ENCODE results near the gene INSRR.

INSRR gene

GRCh38 chr1:156858959-156859522 lies at the start of gene INSRR:
Gene INSRR, minus strand, starts transcription at chr1:156859117. Its CDS starts 496 bp downstream, at chr1:156858621.
- DNase-seq = no peak

DNA sequence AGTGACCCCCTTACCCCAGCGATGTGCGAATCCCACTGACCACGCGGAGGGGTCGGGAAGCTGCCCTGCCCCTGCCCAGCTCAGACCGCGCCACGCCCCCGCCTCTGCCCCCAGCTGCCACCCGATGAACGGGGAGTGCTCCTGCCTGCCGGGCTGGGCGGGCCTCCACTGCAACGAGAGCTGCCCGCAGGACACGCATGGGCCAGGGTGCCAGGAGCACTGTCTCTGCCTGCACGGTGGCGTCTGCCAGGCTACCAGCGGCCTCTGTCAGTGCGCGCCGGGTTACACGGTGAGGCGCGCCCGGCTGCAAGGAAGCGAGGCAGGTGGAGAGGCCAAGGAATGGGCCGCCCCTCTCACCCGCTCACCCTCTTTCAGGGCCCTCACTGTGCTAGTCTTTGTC lies 49.6 kb upstream of the INSRR start:
- no peak for DNase-seq

DNA sequence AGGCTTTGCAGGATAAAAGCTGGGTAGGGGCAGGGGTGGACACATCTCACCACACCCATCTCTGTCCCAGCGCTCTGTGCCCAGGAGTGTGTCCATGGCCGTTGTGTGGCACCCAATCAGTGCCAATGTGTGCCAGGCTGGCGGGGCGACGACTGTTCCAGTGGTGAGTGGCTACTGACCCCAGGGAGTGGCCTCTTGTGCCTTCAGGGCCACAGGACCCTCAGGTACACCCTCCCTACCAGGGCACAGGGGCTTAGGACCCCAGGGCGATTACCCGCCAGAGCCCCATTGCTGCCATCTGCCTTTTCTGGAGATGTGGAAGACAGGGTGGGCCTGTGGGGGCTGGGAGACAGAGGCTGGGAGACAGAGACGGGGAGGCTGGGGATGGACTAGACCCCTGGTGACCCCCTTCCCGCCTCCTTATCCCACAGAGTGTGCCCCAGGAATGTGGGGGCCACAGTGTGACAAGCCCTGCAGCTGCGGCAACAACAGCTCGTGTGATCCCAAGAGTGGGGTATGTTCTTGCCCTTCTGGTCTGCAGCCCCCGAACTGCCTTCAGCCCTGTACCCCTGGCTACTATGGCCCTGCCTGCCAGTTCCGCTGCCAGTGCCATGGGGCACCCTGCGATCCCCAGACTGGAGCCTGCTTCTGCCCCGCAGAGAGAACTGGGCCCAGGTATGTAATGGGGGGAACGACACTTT lies 47.4 kb upstream of the INSRR start:
- DNase-seq = no peak

DNA sequence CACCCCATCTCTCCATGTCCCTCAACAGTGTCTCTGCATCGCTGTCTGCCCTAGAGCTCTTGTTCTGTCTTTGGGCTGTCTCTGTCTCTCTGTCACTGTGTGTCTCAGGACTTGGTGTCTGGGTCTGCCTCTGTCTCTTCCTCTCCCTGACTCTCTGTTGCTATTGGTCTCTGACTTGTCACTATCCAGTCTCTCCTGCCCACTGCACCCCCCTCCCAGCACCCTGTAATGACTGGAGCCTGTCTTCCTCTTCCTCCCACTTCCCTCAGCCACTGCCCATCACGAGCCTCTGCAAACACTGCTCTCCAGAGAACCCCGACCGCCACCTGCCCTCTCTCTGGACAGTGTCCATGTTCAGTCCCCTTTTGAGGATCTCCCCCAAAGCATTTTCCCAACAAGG lies 46.7 kb upstream of the INSRR start:
- DNase-seq = no peak

- no peak for DNase-seq
Measured at GRCh38 chr1:156905176-156905575, 46.3 kb upstream of the INSRR start.

DNA sequence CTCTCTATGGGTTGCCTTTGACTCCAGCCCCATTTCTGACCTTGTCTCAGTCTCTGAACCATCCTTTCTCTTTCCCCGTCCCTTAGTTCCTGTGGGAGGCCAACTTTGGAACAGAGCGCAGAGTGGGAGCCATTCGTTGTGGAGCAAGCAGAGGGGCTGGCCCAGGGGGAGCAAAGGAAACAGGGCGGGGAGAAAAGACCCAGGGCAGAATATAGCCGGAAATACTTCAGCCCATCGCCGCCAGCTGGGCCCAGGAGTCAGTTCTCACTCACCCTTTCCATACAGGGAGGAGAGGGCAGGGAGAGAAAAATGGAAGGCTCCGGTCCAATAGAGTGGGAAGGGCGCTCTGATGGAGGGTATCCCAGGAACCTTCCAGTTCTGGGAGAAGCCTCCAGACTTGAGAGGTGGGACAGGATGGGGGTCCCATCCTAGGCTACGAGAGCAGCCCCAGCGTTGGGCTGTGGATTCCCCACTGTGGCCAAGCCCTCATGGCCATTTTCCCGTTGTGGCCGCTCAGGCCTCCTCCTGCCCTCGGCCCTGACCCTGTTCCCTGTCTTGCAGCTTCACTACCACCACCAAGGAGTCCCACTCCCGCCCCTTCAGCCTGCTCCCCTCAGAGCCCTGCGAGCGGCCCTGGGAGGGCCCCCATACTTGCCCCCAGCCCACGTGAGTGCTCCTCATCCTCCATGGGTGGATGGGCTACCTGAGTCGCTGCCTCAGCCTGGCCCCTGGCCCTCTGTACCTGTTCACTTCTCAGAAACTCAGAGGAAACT lies 45.5 kb upstream of the INSRR start:
- DNase-seq = no peak

DNA sequence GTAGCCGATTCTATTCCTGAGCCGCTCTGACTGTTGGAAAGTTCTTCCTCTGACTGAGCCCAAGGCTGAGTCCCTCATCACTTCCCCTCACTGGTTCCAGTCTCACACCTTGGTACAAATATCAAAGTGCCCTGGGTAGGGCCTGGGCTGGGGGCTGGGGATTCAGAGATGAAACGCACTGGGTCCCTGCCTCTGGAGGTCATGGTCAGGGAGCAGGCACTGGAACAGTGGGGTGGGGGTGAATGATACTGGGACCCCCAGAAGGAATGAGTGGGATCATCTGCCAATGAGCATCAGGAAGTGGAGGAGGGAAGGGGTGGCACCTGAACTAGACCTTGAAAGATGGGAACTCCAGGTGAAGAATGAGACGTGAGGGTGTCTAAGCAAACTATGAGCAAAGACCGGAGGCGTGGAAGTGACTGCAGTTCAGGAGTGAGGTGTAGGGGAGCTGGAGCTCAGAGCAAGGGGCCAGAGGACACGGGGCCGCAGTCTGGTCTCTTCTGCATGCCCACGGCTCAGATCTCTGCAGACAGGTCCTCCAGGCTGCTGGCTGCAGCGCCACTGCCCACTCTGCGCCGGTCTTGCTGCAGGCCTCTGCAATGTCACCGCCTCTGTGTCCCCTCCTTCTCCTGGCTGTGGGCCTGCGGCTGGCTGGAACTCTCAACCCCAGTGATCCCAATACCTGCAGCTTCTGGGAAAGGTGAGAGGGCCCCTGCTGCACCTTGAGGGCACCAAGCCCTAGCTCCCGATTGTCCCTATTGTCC lies 44.6 kb upstream of the INSRR start:
- DNase-seq = no peak

- no peak for DNase-seq
Measured at GRCh38 chr1:156901966-156902915, 43.3 kb upstream of the INSRR start.

GRCh38 chr1:156901590-156901900 lies 42.6 kb upstream of the INSRR start:
- DNase-seq = no peak

DNA sequence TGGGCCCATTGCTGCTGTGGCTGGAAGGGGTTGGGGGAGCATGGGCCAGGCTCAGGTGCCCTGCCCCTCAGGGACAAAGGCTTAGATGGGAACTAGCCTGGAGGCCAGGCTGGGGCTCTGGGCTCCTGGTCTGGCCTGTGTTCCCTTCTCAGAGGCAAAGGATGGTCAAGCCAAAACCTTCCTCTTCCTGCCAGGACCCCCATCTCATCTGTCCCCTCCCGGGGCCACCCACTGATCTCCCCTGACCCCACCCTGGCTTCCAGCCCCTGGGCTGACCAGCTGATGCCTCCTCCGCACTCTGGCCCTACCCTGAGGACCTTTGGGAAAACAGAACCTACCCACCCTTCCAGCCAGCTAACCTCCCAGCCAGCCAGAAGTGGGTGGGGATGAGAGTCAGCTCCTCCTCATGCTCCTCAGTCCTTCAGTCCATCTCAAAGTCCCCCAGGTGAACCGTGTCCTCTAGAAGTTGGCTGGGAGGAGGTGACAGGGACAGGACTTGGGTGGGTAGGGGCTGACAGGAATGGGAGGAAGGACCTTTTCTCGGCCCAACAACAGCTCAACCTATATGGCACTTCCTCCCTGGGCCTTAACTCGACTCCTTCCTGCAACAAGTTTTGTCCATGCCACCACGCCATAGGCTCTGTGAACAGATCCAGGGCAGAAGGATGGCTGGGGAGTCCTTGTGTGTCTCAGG lies 42.1 kb upstream of the INSRR start:
- no peak for DNase-seq

DNA sequence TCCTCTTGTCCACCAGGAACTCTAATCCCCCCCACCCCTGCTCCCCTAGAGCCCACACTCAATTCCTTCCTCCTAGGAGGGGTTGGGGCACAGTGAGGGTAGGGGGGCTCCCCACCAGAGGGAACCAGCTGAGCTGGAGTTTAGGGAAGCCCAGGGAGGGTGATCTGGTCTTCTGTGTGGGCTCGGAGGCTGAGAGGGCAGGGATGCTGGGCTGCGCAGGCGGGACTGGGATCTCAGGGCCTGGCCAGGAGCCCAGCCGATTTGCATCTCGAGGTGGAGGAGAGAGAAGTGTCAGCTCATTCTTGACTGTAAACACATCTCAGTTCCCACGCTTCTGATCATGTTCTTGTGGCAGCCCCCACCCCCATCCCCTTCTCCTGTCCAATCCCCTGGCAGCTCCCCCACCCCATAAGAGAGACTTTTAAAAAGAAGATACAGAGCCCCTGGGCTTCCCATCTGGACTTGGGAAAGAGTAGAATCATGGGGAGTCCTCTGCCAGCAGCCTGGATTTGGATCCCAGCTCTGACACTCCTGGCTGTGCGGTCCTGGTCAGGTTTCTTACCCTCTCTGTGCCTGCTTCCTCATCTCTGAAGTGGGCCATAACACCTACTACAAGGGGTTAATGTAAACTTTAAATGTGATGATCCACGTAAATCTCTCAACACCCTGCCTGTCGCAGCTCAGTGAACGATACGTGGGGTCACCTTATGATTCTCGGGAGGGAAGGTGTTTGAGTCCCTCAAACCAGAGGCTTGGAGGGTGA lies 41.2 kb upstream of the INSRR start:
- DNase-seq = no peak

DNA sequence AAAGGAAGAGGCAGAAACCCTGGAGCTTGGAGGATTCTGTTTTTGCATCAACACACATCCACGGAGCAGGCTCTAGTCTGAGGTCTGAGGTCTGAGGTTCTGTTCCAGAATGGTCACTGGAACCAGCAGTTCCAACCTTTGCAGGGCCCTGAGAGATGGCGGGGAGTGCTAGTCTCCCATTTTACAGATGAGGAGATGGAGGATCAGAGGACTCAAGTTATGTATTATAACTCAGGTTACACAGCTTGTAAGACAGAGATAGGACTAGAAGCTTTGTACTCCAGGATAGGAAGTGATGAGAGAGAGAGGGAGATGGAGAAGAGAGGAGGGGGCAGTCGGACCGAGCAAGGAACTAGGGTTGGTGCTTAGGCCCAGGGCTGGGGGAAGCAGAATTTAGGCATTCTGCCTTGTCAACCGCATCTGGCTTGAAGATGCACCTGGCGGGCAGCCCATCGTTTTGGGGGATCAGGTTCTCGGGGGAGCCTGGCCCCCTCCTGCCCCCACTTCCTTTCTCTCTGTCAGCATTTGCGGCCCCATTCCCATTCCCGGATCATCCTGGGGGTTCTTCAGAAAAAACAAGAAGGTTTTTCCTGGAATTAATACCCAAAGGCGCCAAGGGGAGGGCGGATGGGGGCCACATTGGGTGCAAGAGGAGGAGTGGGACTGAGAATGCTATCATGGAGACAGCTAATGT lies 40.2 kb upstream of the INSRR start:
- no peak for DNase-seq

- DNase-seq = no peak
Measured at GRCh38 chr1:156898161-156898566, 39.2 kb upstream of the INSRR start.

- no peak for DNase-seq
Measured at GRCh38 chr1:156897078-156897825, 38.3 kb upstream of the INSRR start.

DNA sequence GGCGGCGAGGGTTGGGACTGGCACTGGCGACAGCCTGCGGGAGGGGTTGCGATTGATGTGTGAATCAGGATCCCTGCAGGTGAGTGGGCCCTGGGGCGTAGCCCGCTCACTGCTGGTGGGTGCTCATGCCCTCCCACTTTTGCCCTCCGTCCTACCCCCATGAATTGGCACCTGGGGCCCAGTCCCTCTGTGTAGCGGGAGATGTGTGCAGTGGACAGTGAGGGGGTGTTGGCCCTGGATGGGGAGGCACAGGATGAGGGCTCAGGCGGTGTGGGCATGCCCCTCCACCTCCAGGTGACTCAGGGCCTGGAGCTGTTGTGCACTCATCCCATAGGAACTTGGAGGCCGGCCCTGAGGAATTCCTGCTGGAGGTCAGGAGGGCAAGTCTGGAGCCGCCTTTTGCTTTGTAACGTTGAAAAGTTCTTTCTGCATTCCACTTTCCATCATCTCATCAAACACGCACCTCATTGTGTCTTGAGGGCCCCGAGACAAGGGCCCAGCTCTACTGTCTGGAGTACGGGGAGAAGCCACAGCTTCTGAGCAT lies 37.6 kb upstream of the INSRR start:
- DNase-seq = no peak

DNA sequence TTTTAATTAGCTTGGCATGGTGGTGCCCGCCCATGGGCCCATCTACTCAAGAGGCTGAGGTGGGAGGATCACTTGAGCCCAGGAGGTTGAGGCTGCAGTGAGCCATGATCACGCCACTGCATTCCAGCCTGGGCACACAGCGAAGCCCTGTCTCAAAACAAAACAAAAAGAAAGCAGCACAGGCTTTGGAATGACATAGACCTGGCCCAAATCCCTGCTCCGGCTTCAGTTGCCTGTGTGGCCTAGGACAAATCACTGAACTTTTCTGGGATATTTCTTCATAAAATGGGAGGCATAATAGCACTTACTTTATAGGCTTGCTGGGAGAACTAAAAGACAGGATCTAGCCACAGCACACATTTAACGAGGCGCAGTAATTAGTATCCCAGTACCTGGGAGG lies 37.0 kb upstream of the INSRR start:
- DNase-seq = no peak

DNA sequence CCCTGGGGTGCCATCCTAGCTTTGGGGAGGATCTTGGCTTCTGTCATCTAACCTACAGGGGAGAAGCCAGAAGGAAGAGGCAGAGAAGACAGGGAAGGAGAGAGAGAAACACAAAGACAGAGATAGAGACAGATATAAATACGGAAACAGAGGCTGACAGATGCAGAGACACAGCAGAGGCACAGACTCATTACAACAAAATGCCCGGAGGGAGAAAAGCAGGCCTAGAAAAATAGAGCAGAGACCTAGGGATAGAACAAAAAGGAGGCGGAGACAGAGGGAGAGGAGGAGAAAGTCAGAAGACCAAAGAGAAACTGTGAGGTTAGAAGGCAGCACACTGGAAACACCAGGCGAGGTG lies 36.5 kb upstream of the INSRR start:
- no peak for DNase-seq

- DNase-seq = no peak
Measured at GRCh38 chr1:156894711-156895454, 36.0 kb upstream of the INSRR start.

GRCh38 chr1:156894001-156894400 lies 35.1 kb upstream of the INSRR start:
- DNase-seq = no peak
